K562 (cell line): ENCODE measurements around the gene TPD52L2. TPM values are rescaled to one million over a fixed set of nuclear protein-coding genes. Genes with fewer than 3 reads are reported as not detected.

Source experiments
- ARID4B ChIP-seq: sonication (generic); formaldehyde crosslinking; IDR thresholded peaks from 2 replicates; pipeline ENCODE4 v1.8.0; 2022; ENCODE audit warnings: mild to moderate bottlenecking, missing genetic modification reagents
- NCOA1 ChIP-seq: fragments of 450-650 bp; IDR thresholded peaks from 2 replicates; pipeline ENCODE4 v1.6.1; 2016; ENCODE audit warnings: low read depth
- NCOA2 ChIP-seq, 2 experiments: fragments of 450-650 bp; IDR thresholded peaks; 2 replicates each; pipeline ENCODE4 v1.6.1; 2018; ENCODE audit warnings: mild to moderate bottlenecking in 2 of 2, moderate library complexity in 1 of 2; ENCODE audit not compliant: partially characterized antibody in 2 of 2
- NFE2L1 ChIP-seq: fragments of 450-650 bp; IDR thresholded peaks from 2 replicates; pipeline ENCODE4 v1.6.1; 2016; ENCODE audit warnings: missing genetic modification characterization, low read depth, mild to moderate bottlenecking, missing compliant biosample characterization, moderate library complexity, borderline replicate concordance
- RBM22 ChIP-seq: fragments of 200-400 bp; formaldehyde crosslinking; IDR thresholded peaks from 2 replicates; pipeline ENCODE4 v1.6.1; 2018; ENCODE audit warnings: low read length, low read depth; ENCODE audit not compliant: poor library complexity, severe bottlenecking
- polyA plus RNA-seq, 8 experiments: library from polyadenylated mRNA; depleted of rRNA in 4 of 8; stranded (reverse) in 5 of 8; unstranded in 3 of 8; fragments of >200 nt; fragmentation: Nextera tagmentation in 2 of 8; fragmentation: Illumina TruSeq in 1 of 8; extraction: Ambion mirVana in 2 of 8; extraction: Trizol in 1 of 8; gene quantifications; 2 replicates each; pipeline versions ENCODE4 v1.2.1 to v1.2.3, GENCODE V29; 2011 to 2014; ENCODE audit warnings: inconsistent platforms in 1 of 8, missing spikeins in 1 of 8
- total RNA-seq, 7 experiments: library from RNA; depleted of rRNA in 6 of 7; stranded (reverse); fragments of >200 nt in 6 of 7; fragmentation: Illumina TruSeq in 2 of 7; extraction: Trizol in 2 of 7; gene quantifications; 2 replicates each; pipeline versions ENCODE4 v1.2.1 to v1.2.3, GENCODE V29; 2011 to 2021; ENCODE audit warnings: low replicate concordance in 1 of 7
- TF ChIP-seq, protein P1 (sequence below): fragments of 250-450 bp; sonication (Bioruptor Pico); IDR thresholded peaks from 2 replicates; pipeline ENCODE4 v1.5.0; 2020; ENCODE audit warnings: mild to moderate bottlenecking, borderline replicate concordance

Gene TPD52L2
- total and polyA plus RNA-seq, 9 of the 15 experiments (the other 6 are each of a cell fraction or from before 2014, with no cell fraction given) = 1.9 to 117 (median 74.6) TPM

DNA sequence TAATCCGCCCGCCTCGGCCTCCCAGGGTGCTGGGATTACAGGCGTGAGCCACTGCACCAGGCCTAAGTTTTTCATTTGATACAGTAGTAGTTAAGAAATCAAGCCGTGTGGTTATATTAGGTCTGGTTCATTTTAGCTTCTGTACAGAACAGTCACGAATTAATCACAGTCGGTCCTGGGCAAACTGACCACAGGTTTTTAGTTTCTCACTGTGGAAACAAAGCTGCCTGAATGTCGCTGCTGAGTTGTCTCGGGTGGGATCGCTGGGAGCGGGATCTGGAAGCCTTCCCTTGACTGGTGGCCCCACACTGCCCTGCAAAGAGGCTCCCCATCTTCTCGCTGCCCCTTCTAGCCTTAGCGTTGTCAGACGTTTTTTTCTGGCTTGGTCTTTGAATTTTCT lies 72.5 kb downstream of the TPD52L2 start (continued):
- TF ChIP-seq, protein P1, sequence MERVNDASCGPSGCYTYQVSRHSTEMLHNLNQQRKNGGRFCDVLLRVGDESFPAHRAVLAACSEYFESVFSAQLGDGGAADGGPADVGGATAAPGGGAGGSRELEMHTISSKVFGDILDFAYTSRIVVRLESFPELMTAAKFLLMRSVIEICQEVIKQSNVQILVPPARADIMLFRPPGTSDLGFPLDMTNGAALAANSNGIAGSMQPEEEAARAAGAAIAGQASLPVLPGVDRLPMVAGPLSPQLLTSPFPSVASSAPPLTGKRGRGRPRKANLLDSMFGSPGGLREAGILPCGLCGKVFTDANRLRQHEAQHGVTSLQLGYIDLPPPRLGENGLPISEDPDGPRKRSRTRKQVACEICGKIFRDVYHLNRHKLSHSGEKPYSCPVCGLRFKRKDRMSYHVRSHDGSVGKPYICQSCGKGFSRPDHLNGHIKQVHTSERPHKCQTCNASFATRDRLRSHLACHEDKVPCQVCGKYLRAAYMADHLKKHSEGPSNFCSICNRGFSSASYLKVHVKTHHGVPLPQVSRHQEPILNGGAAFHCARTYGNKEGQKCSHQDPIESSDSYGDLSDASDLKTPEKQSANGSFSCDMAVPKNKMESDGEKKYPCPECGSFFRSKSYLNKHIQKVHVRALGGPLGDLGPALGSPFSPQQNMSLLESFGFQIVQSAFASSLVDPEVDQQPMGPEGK (CRISPR knock-in tag) = no peak
- no peak for TF ChIP-seq NCOA2 (IDR thresholded peaks at IDR 0.05; ENCODE audit: partially characterized antibody in 2 of 2)
- no peak for TF ChIP-seq NFE2L1
- TF ChIP-seq NCOA1 = no peak
- no peak for TF ChIP-seq RBM22
- no peak for TF ChIP-seq ARID4B (CRISPR knock-in tag)
- TF ChIP-seq, all 486 proteins: peak for 0
